ENCODE results near the gene SLIT3.

The SLIT3 gene

DNA sequence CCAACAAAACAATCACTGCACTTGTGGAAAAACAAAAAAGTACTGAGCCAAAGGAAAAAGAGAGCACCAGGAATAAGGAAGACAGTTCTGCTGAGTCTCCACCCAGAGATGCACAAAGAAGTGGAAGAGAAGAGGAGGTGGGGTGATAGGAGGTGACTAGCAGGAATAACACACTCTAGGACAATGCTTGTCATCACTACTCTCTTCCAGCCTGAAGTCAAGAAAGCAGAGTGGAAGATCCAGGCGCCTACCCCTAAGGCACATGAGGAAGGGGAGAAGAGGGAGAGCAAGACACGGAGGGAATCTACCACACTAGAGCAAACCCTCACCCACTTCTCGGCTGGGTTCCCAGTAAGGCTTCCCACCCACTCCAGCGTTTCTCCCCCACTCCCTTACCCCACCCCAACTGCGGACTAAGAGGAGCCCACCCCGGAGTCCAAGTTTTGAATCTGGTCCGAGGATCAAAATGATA, 1.7 kb downstream of the SLIT3 start:
- H3K4me3 ChIP-seq (ENCODE audit: low read depth, low read length) = no peak overlapping the region
- no peak for DNase-seq (ENCODE audit: low read depth)
- TF ChIP-seq POLR2A (IDR thresholded peaks at IDR 0.05; ENCODE audit: extremely low read depth, insufficient read length) (no peak), MYC (IDR thresholded peaks at IDR 0.05; ENCODE audit: low read depth, low read length) (no peak)
- TF ChIP-seq, protein P1, sequence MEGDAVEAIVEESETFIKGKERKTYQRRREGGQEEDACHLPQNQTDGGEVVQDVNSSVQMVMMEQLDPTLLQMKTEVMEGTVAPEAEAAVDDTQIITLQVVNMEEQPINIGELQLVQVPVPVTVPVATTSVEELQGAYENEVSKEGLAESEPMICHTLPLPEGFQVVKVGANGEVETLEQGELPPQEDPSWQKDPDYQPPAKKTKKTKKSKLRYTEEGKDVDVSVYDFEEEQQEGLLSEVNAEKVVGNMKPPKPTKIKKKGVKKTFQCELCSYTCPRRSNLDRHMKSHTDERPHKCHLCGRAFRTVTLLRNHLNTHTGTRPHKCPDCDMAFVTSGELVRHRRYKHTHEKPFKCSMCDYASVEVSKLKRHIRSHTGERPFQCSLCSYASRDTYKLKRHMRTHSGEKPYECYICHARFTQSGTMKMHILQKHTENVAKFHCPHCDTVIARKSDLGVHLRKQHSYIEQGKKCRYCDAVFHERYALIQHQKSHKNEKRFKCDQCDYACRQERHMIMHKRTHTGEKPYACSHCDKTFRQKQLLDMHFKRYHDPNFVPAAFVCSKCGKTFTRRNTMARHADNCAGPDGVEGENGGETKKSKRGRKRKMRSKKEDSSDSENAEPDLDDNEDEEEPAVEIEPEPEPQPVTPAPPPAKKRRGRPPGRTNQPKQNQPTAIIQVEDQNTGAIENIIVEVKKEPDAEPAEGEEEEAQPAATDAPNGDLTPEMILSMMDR (IDR thresholded peaks at IDR 0.05; ENCODE audit: low read depth, low read length) = no peak
- TF ChIP-seq, protein P2, sequence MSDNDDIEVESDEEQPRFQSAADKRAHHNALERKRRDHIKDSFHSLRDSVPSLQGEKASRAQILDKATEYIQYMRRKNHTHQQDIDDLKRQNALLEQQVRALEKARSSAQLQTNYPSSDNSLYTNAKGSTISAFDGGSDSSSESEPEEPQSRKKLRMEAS (IDR thresholded peaks at IDR 0.05; ENCODE audit: low read depth, low read length) = no peak

DNA sequence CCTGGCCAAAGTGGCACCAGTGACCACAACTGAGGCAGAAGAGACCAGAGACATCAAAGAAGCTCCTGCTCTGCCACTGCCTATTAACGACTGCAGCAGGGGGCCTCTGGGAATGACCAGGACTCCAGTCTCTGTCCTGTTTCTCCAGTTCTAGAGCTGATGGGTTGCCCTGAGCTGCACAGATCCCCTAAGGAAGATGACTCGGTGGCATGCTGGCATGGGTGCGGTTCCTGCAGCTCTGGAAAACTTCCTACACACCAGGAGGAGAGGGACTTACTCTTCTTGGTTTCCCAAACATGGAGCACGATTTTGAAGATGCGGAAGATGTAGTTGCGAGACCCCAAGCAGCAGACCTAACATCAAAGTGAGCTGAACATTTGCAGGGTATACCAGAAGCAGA, 2.7 kb downstream of the SLIT3 start:
- TF ChIP-seq, protein P1 (IDR thresholded peaks at IDR 0.05; ENCODE audit: low read depth, low read length) = no peak
- no peak for TF ChIP-seq MYC (IDR thresholded peaks at IDR 0.05; ENCODE audit: low read depth, low read length)
- TF ChIP-seq, protein P2 (IDR thresholded peaks at IDR 0.05; ENCODE audit: low read depth, low read length) = no peak
- no peak for TF ChIP-seq POLR2A (IDR thresholded peaks at IDR 0.05; ENCODE audit: extremely low read depth, insufficient read length)
- no peak for DNase-seq (ENCODE audit: low read depth)
- H3K4me3 ChIP-seq (ENCODE audit: low read depth, low read length) = no peak overlapping the region

DNA sequence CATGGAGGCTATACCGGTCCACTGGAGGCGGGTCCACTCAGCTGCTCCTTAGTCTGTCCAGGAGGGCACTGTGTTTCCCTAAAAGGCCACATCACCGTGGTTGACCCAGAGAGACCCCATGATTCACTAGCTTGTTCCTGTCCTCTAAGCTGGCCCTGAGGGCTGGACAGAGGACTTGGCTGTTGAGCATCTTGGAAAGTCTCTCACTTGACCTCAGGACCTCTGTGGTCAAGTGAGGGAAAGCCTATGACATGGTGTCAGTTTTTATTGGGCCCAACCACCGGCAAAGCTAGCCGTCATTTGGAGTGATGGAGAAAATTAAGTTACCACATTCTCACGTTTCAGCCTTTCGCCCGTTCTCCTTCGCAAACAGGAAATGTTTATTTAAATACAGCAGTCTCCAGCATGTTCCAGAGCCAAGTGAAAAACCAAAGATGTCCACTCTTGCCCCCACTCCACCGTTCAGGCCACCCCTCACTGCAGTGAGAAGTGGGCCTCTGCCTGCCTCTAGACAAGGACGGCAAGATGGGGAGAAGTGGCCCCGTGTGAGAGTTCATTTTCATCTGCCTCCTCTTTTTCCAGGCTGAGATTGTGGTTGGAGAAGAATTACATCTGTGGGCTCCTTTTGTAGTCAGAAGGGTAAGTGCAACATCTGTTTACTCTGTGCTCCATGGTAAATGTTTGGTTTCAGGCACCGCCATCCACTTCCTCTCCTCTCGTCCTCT, 4.4 kb downstream of the SLIT3 start:
- H3K4me3 ChIP-seq (ENCODE audit: low read depth, low read length) = no peak overlapping the region
- TF ChIP-seq MYC (IDR thresholded peaks at IDR 0.05; ENCODE audit: low read depth, low read length) (no peak), POLR2A (IDR thresholded peaks at IDR 0.05; ENCODE audit: extremely low read depth, insufficient read length) (no peak)
- TF ChIP-seq, protein P2 (IDR thresholded peaks at IDR 0.05; ENCODE audit: low read depth, low read length) = no peak
- TF ChIP-seq, protein P1 (IDR thresholded peaks at IDR 0.05; ENCODE audit: low read depth, low read length) = no peak
- no peak for DNase-seq (ENCODE audit: low read depth)

DNA sequence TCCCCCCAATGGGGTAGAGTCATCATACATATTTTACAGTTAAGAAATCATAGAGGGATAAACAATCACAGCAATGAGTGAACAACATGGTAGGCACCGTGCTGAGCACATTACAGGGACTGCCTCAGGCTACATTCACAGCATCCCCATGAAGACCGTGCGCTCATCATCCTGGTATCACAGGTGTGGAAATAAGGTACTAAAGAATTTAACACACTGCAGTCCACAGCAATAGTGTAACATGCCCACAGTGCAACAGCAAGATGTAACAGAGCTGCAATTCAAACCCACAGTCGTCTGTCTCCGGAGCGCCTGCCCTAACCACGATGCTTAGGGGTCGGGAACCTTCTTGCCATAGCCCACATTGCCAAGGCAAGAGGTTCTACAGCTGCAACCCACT, 5.6 kb downstream of the SLIT3 start:
- no peak for DNase-seq (ENCODE audit: low read depth)

DNA sequence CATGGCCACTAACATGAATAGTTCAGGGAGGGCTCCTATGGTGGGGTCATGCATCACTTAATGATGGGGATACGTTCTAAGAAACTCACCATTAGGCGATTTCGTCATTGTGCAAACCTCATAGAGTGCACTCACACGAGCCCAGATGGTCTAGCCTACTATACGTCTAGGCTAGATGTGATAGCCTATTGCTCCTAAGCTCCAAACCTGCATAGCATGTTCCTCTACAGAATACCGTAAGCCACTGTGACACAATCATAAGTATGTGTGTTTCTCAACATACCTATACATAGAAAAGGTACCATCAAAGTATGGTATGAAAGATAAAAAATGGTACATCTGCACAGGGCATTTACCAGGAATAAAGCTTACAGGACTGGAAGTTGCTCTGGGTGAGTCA, 6.3 kb downstream of the SLIT3 start:
- no peak overlapping the region for H3K4me3 ChIP-seq (ENCODE audit: low read depth, low read length)
- no peak for DNase-seq (ENCODE audit: low read depth)
- TF ChIP-seq, protein P2 (IDR thresholded peaks at IDR 0.05; ENCODE audit: low read depth, low read length) = no peak
- TF ChIP-seq, protein P1 (IDR thresholded peaks at IDR 0.05; ENCODE audit: low read depth, low read length) = no peak
- no peak for TF ChIP-seq MYC (IDR thresholded peaks at IDR 0.05; ENCODE audit: low read depth, low read length)
- TF ChIP-seq POLR2A (IDR thresholded peaks at IDR 0.05; ENCODE audit: extremely low read depth, insufficient read length) = no peak

More for the DNA sequence above, 5.6 kb downstream of the SLIT3 start:
- no peak for TF ChIP-seq MYC (IDR thresholded peaks at IDR 0.05; ENCODE audit: low read depth, low read length)
- TF ChIP-seq, protein P2 (IDR thresholded peaks at IDR 0.05; ENCODE audit: low read depth, low read length) = no peak
- TF ChIP-seq, protein P1 (IDR thresholded peaks at IDR 0.05; ENCODE audit: low read depth, low read length) = no peak
- no peak for TF ChIP-seq POLR2A (IDR thresholded peaks at IDR 0.05; ENCODE audit: extremely low read depth, insufficient read length)
- no peak overlapping the region for H3K4me3 ChIP-seq (ENCODE audit: low read depth, low read length)

All from NB4 (cell line).